OCI-LY1 (cell line): ENCODE data around the gene CFAP210.
"Not testable (repeated sequence)": the region's sequence is repeated elsewhere in the genome, so short reads cannot be mapped to it uniquely, and the experiment has no call there.

Experiments
- H2AFZ ChIP-seq: fragments of 200-600 bp; sonication (generic), shearing (Covaris generic); 2 replicates; pipeline ENCODE4 v1.6.0; 2014; ENCODE audit warnings: antibody characterized with exemption, mild to moderate bottlenecking, low read length
- H3F3A ChIP-seq: fragments of 200-600 bp; sonication (generic), shearing (Covaris generic); 2 replicates; pipeline ENCODE4 v1.6.0; 2014; ENCODE audit warnings: mild to moderate bottlenecking, antibody characterized with exemption, low read length, moderate library complexity; ENCODE audit not compliant: insufficient read depth
- H3K27ac ChIP-seq: fragments of 200-600 bp; sonication (generic); 2 replicates; pipeline ENCODE4 v1.5.1; 2014; ENCODE audit warnings: low read length, mixed run types, mild to moderate bottlenecking, low read depth; ENCODE audit not compliant: poor library complexity, severe bottlenecking
- H3K27me3 ChIP-seq: fragments of 200-600 bp; sonication (generic); 2 replicates; pipeline ENCODE4 v1.6.0; 2014; ENCODE audit warnings: antibody characterized with exemption, mild to moderate bottlenecking, low read length, moderate library complexity; ENCODE audit not compliant: insufficient read depth
- H3K36me3 ChIP-seq: fragments of 200-600 bp; sonication (generic); 2 replicates; pipeline ENCODE4 v1.6.1; 2014; ENCODE audit warnings: mild to moderate bottlenecking, antibody characterized with exemption, low read length, moderate library complexity, mixed read lengths; ENCODE audit not compliant: insufficient read depth
- H3K4me1 ChIP-seq: fragments of 200-600 bp; sonication (generic); 2 replicates; pipeline ENCODE4 v1.5.1; 2014; ENCODE audit warnings: mild to moderate bottlenecking, low read length, moderate library complexity; ENCODE audit not compliant: insufficient read depth, severe bottlenecking
- H3K4me2 ChIP-seq: fragments of 200-600 bp; sonication (generic), shearing (Covaris generic); 2 replicates; pipeline ENCODE4 v1.6.1; 2014; ENCODE audit warnings: low read length
- H3K4me3 ChIP-seq: fragments of 200-600 bp; sonication (generic); 2 replicates; pipeline ENCODE4 v1.5.1; 2014; ENCODE audit warnings: low read length, low read depth, mild to moderate bottlenecking, mixed read lengths; ENCODE audit not compliant: poor library complexity, severe bottlenecking
- H3K79me2 ChIP-seq: fragments of 200-600 bp; shearing (Covaris generic); 2 replicates; pipeline ENCODE4 v1.6.1; 2016; ENCODE audit warnings: mixed run types, low read length, mixed read lengths; ENCODE audit not compliant: insufficient read depth
- H3K9ac ChIP-seq: fragments of 200-600 bp; sonication (generic), shearing (Covaris generic); 2 replicates; pipeline ENCODE4 v1.6.1; 2014; ENCODE audit warnings: mild to moderate bottlenecking, low read length, mixed read lengths
- H3K9me2 ChIP-seq: fragments of 200-600 bp; sonication (generic), shearing (Covaris generic); 2 replicates; pipeline ENCODE4 v1.6.1; 2014; ENCODE audit warnings: low read depth, mild to moderate bottlenecking, low read length, mixed read lengths
- H3K9me3 ChIP-seq: fragments of 200-600 bp; shearing (Covaris generic); 2 replicates; pipeline ENCODE4 v1.6.1; 2014; ENCODE audit warnings: low read length, mixed read lengths
- H4K20me1 ChIP-seq: fragments of 200-600 bp; sonication (generic), shearing (Covaris generic); 2 replicates; pipeline ENCODE4 v1.6.0; 2016; ENCODE audit warnings: mild to moderate bottlenecking, low read length; ENCODE audit not compliant: insufficient read depth
- EZH2 ChIP-seq: fragments of 200-600 bp; sonication (generic), shearing (Covaris generic); IDR thresholded peaks from 2 replicates; pipeline ENCODE4 v1.8.0; 2017; ENCODE audit warnings: borderline replicate concordance, mixed run types, mild to moderate bottlenecking, antibody characterized with exemption, low read length, moderate library complexity, mixed read lengths
- TF ChIP-seq, protein P1 (sequence below): fragments of 200-600 bp; sonication (generic), shearing (Covaris generic); IDR thresholded peaks from 2 replicates; pipeline ENCODE4 v1.5.1; 2017; ENCODE audit warnings: mild to moderate bottlenecking, antibody characterized with exemption, low read length, moderate library complexity, mixed read lengths

Gene CFAP210

DNA sequence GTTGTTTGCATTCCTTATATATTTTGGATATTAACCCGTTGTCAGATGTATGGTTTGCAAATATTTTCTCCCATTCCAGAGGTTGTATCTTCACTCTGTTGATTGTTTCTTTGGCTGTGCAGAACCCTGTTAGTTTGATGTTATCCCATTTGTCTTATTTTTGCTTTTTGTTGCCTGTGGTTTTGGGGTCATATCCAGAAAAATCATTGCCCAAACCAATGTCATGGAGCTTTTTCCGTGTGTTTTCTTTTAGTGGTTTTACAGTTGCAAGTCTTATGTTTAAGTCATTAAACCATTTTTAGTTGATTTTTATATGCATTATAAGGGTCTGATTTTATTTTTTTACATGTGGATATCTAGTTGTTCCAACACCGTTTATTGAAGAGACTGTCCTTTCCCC is 74.3 kb downstream of the CFAP210 start:
- no peak overlapping the region for H3K27ac ChIP-seq
- H3K79me2 ChIP-seq, result no peaks in the 10 kb centered on the region
- H3K4me1 ChIP-seq, result no peaks in the 10 kb centered on the region
- H2AFZ ChIP-seq, result no peak overlapping the region
- peaks cover 79% of the 10 kb centered on the region for H3K36me3 ChIP-seq
- TF ChIP-seq EZH2, result no peak
- no peaks in the 10 kb centered on the region for H3K9me2 ChIP-seq
- H3F3A ChIP-seq, result 0 out of 2 replicates have a peak, but pooled peaks cover 6% of the 10 kb centered on the region
- no peaks in the 10 kb centered on the region for H3K27me3 ChIP-seq
- no peak overlapping the region for H3K4me2 ChIP-seq
- no peak overlapping the region for H3K4me3 ChIP-seq
- no peaks in the 10 kb centered on the region for H4K20me1 ChIP-seq
- H3K9me3 ChIP-seq, result no peaks in the 10 kb centered on the region
- H3K9ac ChIP-seq, result no peak overlapping the region

DNA sequence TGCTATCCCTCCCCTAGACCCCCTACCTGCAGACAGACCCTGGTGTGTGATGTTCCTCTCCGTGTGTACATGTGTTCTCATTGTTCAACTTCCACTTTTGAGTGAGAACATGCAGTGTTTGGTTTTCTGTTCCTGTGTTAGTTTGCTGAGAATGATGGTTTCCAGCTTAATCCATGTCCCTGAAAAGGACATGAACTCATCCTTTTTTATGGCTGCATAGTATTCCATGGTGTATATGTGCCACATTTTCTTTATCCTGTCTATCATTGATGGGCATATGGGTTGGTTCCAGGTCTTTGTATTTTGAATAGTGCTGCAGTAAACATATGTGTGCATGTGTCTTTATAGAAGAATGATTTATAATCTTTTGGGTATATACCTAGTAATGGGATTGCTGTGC is 78.2 kb downstream of the CFAP210 start:
- H3K9me3 ChIP-seq, H3K4me2 ChIP-seq, H3K27me3 ChIP-seq, H3K9me2 ChIP-seq, H3K27ac ChIP-seq, H3K4me3 ChIP-seq, H3K9ac ChIP-seq, H3F3A ChIP-seq, H3K79me2 ChIP-seq, H2AFZ ChIP-seq, H4K20me1 ChIP-seq, H3K4me1 ChIP-seq: not testable (repeated sequence)
- H3K36me3 ChIP-seq, result peaks cover 90% of the 10 kb centered on the region

DNA sequence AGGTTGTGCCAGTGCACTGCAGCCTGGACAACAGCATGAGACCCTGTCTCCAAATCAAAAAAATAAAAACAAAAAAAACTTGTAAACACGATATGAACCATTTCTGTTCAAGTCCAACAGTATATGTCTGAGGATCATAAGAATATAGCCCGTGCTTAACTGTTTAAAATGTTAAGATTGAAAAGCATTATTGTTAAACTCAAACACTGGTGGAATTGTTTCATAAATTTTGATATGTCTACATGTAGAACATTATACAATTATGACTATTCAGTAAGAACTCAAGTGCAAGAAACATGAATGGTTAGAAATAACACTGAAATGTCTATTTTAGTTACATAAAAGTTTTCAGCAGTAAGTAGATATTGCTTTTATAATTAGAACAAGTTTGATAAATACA is 80.3 kb downstream of the CFAP210 start:
- Histone ChIP-seq H3K9ac (no peak overlapping the region), H3K4me1 (no peaks in the 10 kb centered on the region), H3K27me3 (no peaks in the 10 kb centered on the region), H3K79me2 (no peaks in the 10 kb centered on the region), H3K9me3 (no peaks in the 10 kb centered on the region; the same call in 1 of the 2 replicates), H3K36me3 (peaks cover 96% of the 10 kb centered on the region), H2AFZ (no peak overlapping the region), H3K9me2 (no peaks in the 10 kb centered on the region), H3F3A (no peaks in the 10 kb centered on the region), H3K27ac (no peak overlapping the region), H3K4me3 (no peak overlapping the region), H4K20me1 (no peaks in the 10 kb centered on the region), H3K4me2 (no peak overlapping the region)
- no peak for TF ChIP-seq EZH2
- TF ChIP-seq, protein P1, sequence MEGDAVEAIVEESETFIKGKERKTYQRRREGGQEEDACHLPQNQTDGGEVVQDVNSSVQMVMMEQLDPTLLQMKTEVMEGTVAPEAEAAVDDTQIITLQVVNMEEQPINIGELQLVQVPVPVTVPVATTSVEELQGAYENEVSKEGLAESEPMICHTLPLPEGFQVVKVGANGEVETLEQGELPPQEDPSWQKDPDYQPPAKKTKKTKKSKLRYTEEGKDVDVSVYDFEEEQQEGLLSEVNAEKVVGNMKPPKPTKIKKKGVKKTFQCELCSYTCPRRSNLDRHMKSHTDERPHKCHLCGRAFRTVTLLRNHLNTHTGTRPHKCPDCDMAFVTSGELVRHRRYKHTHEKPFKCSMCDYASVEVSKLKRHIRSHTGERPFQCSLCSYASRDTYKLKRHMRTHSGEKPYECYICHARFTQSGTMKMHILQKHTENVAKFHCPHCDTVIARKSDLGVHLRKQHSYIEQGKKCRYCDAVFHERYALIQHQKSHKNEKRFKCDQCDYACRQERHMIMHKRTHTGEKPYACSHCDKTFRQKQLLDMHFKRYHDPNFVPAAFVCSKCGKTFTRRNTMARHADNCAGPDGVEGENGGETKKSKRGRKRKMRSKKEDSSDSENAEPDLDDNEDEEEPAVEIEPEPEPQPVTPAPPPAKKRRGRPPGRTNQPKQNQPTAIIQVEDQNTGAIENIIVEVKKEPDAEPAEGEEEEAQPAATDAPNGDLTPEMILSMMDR, result no peak

DNA sequence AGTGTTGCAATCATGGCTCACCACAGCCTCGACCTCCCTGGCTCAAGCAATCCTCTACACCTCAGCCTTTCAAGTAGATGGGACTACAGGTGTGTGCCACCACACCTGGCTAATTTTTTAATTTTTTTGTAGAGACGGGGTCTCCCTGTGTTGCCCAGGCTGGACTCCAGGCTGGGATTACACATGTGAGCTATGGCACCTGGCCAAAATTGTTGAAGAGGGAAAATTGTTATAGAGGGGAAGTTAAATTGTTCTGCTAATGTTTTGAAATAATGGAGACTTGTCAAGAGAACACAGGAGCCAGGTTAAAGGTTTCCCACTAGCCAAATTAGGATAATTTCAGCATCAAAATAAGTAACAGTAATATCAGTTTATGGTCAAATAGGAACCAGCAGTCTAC is 84.9 kb downstream of the CFAP210 start:
- Histone ChIP-seq H3K9ac (no peak overlapping the region), H3K4me1 (no peaks in the 10 kb centered on the region), H2AFZ (no peak overlapping the region), H3K27me3 (no peaks in the 10 kb centered on the region), H3K27ac (no peak overlapping the region), H3K4me2 (no peak overlapping the region), H3K9me2 (no peaks in the 10 kb centered on the region), H3K9me3 (no peaks in the 10 kb centered on the region; the same call in 1 of the 2 replicates), H3K4me3 (no peak overlapping the region), H4K20me1 (no peaks in the 10 kb centered on the region), H3F3A (no peaks in the 10 kb centered on the region), H3K36me3 (peaks cover 99% of the 10 kb centered on the region), H3K79me2 (no peaks in the 10 kb centered on the region)
- no peak for TF ChIP-seq EZH2
- TF ChIP-seq, protein P1, result no peak
